Fibroblast of the aortic adventitia (primary cell): ENCODE results near the gene BID. TPM values are rescaled to one million over a fixed set of nuclear protein-coding genes. Genes with fewer than 3 reads are reported as not detected.
"Not testable (repeated sequence)": the region's sequence is repeated elsewhere in the genome, so short reads cannot be mapped to it uniquely, and the experiment has no call there.

Experiments used
- DNase-seq: peaks from one replicate; pipeline ENCODE4 v3.0.0-alpha.2; 2010; ENCODE audit warnings: low read depth
- H3K4me3 ChIP-seq: 2 replicates; pipeline ENCODE4 v1.5.1; 2011; ENCODE audit warnings: low read depth, mild to moderate bottlenecking, control low read depth, low read length, moderate library complexity
- total RNA-seq: library from RNA; depleted of rRNA; stranded (reverse); fragments of >200 nt; gene quantifications from 2 replicates; pipeline ENCODE4 v1.2.3, GENCODE V29; 2012; ENCODE audit warnings: low replicate concordance
- TF ChIP-seq, protein P1 (sequence below): IDR thresholded peaks from 2 replicates; pipeline ENCODE4 v1.5.1; 2011; ENCODE audit warnings: mild to moderate bottlenecking, low read length, control low read depth, inconsistent platforms; ENCODE audit not compliant: insufficient read depth

The BID gene
- total RNA-seq, 1 donor = 5.7 TPM

DNA sequence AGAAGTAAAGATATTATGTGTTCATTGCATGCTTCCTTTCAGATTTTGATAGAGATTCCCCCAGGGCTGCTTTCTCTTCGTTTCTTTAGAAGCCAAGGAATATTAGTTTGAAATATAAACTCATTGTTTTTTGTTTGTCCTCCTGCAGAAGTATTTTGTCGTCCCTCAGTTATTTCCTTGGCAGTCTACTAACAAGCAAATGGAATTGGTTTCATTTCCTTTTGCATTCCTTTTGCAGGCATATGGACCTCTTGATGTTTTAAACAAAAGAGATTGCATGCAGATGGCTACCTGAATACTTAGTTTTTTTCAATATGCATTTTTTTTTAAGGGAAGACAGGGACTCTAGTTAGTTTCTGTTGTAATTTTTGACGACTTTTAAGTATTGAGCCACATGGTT, 73.5 kb downstream of the BID start:
- no peak overlapping the region for H3K4me3 ChIP-seq
- TF ChIP-seq, protein P1, sequence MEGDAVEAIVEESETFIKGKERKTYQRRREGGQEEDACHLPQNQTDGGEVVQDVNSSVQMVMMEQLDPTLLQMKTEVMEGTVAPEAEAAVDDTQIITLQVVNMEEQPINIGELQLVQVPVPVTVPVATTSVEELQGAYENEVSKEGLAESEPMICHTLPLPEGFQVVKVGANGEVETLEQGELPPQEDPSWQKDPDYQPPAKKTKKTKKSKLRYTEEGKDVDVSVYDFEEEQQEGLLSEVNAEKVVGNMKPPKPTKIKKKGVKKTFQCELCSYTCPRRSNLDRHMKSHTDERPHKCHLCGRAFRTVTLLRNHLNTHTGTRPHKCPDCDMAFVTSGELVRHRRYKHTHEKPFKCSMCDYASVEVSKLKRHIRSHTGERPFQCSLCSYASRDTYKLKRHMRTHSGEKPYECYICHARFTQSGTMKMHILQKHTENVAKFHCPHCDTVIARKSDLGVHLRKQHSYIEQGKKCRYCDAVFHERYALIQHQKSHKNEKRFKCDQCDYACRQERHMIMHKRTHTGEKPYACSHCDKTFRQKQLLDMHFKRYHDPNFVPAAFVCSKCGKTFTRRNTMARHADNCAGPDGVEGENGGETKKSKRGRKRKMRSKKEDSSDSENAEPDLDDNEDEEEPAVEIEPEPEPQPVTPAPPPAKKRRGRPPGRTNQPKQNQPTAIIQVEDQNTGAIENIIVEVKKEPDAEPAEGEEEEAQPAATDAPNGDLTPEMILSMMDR = no peak
- DNase-seq = peak; percentile 27

DNA sequence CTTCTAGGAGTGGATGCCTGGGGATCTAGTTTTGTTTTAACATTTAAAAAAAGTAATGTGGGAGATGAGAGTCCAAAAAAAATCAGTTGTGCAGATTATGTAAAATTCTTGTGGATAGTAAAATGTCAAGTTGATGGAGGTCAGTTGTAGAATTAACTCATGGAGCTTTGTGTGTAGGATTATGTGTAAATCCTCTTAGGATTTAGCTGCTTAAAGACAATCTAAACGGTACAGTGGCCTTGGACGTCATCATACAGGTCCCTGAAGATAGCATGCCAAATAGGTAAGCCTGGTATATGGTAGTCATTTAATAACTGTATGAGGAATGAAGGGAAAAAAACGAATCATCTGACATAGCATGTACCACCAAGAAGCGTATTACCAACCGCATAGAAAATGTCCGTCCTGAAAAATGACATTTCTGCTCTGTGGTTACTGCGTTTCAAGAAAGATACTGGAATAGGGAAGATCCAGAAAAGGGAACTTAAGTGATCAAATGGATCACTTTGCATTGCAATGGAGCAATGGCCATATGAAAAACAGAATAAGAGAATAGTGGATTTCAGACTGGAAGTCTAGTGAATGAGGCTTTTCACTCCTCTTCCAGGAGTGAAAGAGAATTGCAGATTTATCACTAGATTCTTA, 74.5 kb downstream of the BID start:
- DNase-seq = no peak
- TF ChIP-seq, protein P1 = no peak
- H3K4me3 ChIP-seq = no peak overlapping the region

DNA sequence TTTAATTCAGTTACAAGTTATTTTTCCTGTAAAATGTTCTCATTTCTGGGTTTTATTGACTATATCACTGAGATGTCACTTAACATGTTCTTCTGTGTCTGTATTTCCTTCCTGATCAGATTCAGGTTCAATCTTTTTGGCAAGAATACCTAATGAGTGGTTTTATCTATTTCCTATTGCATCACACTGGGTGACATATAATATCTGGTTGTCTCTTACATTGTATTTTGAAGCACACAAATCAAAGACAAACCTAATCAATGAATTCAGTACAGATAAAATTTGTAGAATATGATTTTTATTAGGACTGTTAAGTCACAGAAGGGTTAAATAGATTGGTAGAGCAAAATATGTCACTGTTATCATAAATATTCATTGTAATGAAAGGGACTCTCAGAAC, 75.3 kb downstream of the BID start:
- H3K4me3 ChIP-seq = no peak overlapping the region
- no peak for DNase-seq
- TF ChIP-seq, protein P1 = no peak

DNA sequence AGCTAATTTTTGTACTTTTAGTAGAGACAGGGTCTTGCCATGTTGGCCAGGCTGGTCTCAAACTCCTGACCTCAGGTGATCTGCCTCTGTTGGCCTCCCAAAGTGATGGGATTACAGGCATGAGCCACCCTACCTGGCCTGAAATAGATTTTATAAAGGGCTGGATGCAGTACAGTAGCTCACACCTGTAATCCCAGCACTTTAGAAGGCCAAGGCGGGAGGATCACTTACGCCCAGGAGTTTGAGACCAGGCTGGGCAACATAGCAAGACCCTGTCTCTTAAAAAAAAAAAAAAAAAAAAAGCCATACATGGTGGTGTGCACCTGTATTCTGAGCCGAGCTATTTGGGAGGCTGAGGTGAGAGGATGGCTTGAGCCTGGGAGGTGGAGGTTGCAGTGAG, 76.0 kb downstream of the BID start:
- H3K4me3 ChIP-seq, DNase-seq: not testable (repeated sequence)

DNA sequence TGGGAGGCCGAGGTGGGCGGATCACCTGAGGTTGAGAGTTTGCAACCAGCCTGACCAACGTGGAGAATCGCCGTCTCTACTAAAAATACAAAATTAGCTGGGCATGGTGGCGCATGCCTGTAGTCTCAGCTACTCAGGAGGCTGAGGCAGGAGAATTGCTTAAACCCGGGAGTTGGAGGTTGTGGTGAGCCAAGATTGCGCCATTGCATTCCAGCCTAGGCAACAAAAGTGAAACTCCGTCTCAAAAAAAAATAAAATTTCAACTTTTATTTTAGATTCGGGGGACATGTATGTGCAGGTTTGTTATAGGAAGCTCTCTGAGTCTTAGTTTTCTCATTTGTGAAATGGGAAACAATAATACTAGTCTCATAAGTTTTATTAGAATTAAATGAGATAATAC, 77.1 kb downstream of the BID start:
- not testable (repeated sequence) for H3K4me3 ChIP-seq

DNA sequence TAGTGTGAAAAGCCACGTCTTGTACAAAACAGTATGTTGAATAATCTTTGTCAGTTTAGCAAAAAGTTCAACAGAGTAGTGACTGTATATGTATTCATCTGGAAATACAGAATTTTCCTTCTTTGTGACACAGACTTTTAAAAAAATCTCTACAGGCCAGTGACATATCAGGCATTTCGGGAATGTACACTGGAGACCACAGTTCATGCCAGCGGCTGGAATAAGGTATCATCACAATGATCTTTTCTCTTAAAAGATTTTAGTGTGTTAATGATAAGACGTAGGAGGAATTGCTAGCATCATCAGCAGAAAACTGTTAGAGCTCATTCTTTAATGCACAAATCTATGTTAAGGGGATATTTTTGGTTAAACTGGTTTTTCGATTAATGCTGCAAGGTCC, 78.3 kb downstream of the BID start:
- DNase-seq = no peak
- TF ChIP-seq, protein P1 = no peak
- H3K4me3 ChIP-seq = no peak overlapping the region

More for the DNA sequence above, 77.1 kb downstream of the BID start:
- DNase-seq = not testable (repeated sequence)

DNA sequence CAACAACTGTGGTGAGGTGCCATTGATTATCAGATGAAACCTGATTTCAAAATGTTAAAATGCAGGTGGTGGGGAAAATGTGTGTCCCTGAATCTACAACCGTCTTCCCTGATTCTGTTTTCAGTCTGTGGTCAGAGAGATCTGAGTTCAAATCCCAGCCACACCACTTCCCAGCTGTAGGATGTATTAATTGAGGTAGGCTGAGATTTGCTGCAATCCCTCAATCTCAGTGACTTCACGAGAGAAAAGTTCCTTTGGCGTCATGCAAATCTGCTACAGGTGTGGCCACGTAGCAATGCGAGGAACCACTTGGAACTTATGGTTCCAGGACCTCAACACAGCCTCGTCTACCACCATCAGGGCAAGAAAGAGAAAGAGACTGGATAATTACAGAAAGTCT, 79.5 kb downstream of the BID start:
- TF ChIP-seq, protein P1 = no peak
- no peak overlapping the region for H3K4me3 ChIP-seq
- no peak for DNase-seq

DNA sequence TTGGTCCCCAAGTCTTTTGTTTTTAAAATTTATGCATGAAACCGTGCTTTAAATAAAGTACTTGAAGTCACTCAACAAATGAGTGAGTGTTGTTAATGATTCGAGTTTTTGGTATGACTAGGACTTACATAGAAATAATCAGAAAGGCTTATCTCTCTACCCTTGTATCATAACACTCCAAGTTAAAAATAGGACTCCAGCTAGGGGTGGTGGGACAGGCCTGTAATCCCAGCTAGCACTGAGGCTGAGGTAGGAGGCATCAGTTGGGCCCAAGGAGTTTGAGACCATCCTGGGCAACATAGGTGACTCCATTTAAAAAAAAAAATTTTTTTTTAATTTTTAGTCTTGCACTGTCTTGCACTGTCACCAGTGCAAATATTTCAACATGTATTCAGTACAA, 80.1 kb downstream of the BID start:
- TF ChIP-seq, protein P1 = no peak
- no peak for DNase-seq
- H3K4me3 ChIP-seq = no peak overlapping the region
